SH-SY5Y (cell line): ENCODE results near the gene CDK8.

ENCODE experiments used
- GATA2 ChIP-seq: IDR thresholded peaks from 2 replicates; pipeline ENCODE4 v1.6.1; 2011; ENCODE audit warnings: mild to moderate bottlenecking, low read depth, low read length
- GATA3 ChIP-seq: IDR thresholded peaks from 2 replicates; pipeline ENCODE4 v1.6.1; 2011; ENCODE audit warnings: low read depth, mild to moderate bottlenecking, low read length, moderate library complexity

DNA sequence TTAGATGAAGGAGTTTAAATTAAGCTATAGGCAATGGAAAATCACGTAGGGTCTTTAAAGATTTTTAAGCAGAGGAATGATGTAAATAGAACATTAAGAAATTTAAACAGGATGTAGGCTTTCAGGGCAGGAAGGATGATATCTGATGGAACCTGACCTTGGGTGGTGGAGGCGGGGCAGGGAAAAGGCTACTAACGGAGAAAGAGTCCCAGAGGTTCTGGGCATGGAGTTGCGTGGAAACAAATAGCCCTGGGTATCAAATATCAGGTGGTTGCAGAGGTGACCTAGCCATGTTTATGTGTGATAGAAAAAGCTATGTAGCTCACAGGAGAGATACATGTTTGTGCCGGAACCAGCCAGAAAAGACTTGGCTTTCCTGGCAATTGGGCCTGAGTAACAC, 7.8 kb upstream of the CDK8 start:
- TF ChIP-seq GATA3: no peak
- TF ChIP-seq GATA2: no peak
